HG03457 (cell line): Measurements from ENCODE around the gene PIP5K1C.
"Not testable (repeated sequence)": the region's sequence is repeated elsewhere in the genome, so short reads cannot be mapped to it uniquely, and the experiment has no call there.

Source experiments
- ATAC-seq: cut with Tn5 transposase; IDR thresholded peaks from one replicate; pipeline ENCODE4 v1.9.1; 2021; ENCODE audit warnings: moderate number of reproducible peaks; ENCODE audit not compliant: unreplicated experiment

Gene PIP5K1C

GRCh38 chr19:3661284-3662238 lies 38.7 kb downstream of the PIP5K1C start:
- ATAC-seq, result no peak

DNA sequence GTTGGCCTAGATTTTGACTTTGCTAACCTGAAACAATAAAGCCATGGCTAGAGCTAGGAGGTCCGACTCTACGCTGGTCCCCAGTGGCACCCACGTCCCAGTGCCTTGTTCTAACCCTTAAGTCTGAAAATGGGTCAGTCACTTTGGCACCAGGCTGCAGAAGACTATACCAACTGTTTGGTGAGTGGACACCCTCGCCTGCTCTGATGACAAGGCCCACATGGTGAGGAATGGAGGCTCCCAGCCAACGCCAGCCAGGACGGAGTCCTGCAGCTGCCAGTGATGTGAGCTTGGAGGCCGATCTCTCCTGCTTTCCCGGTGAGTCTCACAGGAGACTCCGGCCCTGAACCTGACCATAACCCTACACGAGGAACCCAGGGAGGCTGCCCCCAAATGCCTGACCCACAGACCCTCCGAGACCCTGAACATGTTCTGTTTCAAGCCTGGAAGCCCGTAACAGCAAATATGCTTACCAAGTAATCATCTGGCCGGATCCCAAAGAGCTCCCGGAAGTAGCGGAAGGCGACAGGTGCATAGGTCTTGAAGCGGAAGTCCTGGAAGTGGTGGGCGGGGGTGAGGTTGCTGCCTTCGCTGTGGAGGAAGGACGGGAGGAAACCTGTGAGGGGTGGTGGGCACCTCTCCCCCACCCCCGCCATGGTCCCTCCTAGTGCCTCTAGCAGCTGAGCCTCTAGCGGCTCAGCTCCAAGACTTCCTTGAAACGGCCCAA lies 39.6 kb downstream of the PIP5K1C start:
- ATAC-seq, result no peak

- no peak for ATAC-seq
These were observed 40.5 kb downstream of the PIP5K1C start for GRCh38 chr19:3659746-3660112.

DNA sequence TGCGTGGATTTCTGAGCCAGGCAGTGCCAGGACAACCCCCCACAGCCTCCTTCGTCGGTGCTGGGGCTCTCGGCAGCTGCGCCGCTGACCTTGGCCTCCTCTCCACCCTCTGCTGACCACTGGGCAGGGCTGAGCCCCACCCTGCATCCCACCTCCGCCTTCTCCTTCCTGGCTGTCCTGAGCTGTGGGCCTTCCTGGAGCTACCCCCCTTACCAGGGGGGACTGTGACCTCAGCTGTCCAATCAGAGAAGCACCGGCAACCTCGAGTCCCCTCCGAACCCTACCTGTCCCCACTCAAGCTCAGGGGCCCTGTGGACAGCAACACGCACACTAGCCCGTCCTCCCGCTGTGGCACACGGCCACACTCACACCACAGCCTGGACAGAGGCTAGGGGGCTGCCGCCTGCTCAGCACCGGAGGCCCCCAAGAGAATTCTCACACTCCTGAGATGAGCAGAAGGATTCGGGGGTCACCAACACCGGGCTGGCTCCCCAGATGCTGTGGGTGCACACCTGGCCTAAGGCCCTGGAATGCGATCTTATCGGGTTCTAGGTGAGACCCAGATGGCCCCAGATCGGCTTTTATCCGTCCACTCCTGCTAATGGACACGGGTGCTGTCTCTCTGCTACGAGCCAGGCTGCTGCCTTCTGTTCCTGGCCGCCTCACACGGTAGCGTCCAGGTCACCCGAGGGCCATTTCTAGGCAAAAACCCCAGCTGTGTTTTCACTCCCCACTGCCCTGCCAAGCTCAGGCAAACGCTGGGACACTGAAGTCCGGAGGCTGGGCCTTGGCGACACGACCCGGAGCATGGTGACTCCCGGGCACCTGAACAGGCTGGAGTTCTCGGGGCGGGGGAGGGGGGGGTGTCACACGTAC lies 41.2 kb downstream of the PIP5K1C start:
- ATAC-seq, result no peak

- no peak for ATAC-seq
These were observed 42.0 kb downstream of the PIP5K1C start for GRCh38 chr19:3658004-3658869.

GRCh38 chr19:3657395-3657769 lies 42.9 kb downstream of the PIP5K1C start:
- ATAC-seq, result no peak

GRCh38 chr19:3656747-3657394 lies 43.4 kb downstream of the PIP5K1C start:
- ATAC-seq, result no peak

GRCh38 chr19:3656073-3656746 lies 44.1 kb downstream of the PIP5K1C start:
- ATAC-seq, result no peak

GRCh38 chr19:3655402-3656072 lies 44.7 kb downstream of the PIP5K1C start:
- no peak for ATAC-seq

DNA sequence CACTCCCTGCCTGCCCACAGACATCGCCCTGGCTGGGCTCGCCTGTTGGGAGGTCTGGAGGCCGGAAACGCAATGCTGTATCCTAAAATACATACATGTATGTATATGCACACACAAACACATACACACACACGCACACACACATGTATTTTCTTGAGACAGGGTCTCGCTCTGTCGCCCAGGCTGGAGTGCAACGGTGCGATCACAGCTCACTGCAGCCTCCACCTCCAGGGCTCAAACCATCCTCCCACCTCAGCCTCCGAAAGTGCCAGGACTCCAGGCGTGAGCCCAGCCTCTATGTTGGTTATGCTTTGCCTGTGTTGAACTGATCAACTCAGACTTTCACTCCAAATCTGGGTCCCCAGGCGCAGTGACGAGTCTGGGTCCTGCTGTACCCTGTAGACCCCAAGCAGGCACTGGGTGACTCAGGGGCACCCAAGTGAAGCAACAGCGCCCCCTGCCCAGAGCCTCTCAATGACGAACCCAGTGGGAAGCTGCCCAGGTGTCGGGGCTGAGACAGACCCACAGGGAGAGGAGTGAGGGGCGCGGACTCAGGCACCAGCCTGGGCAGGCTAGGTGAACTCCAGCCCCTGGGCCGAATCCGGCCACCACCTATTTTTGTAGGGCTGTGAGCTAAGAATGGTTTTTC lies 46.3 kb downstream of the PIP5K1C start:
- ATAC-seq, result no peak

DNA sequence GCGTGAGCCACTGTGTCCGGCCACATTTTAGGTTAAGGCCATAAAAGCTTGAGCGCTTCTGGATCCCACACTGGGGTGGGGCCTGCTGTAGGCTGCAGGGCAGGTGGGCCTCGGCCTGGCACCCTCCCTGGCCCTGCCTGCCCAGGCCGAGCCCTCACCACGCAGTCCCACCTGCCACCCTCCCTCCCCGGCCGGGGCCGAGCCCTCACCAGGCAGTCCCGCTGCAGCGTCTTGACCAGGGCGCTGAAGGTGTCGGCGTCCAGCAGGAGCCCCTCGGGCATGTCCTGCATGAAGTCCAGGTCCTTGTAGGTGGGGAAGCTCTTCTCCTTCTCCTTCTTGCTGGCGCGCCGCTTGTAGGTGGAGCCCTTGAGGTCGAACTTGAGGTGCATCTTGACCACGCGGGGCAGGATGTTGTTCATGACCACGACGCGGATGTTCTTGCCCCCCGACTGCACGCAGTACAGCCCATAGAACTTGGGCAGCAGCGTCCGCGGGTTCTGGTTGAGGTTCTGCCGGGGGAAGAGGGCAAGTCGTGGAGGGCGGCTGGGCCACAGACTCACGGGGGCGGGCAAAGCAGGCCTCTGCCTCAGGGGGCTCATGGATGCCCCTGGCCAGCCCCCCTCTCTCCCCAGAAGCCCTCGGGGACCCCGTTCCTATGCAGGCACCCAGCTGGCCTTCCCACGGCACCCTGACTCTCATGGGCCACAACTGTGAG lies 47.0 kb downstream of the PIP5K1C start:
- no peak for ATAC-seq

DNA sequence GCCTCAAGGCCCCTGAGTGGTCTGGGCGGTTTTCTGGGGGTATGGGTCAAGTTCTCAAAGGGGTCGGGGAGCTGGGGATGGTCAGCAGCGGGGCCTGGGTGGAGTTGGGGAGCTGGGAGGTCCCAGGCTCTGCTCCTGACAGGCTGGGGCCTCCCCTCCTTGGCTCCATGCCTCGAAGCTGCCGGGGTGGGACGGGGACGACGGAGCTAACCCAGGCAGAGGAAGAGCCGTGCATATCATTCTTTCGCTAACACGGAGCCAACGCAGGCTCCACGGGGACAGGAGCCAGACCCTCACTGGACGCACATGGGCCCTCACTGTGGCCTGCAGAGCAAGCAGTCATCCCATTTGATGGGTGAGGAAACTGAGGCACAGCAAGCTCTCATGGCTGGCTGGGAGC lies 47.8 kb downstream of the PIP5K1C start:
- ATAC-seq, result no peak

- ATAC-seq, result no peak
These were observed 48.6 kb downstream of the PIP5K1C start for GRCh38 chr19:3651684-3652083.

DNA sequence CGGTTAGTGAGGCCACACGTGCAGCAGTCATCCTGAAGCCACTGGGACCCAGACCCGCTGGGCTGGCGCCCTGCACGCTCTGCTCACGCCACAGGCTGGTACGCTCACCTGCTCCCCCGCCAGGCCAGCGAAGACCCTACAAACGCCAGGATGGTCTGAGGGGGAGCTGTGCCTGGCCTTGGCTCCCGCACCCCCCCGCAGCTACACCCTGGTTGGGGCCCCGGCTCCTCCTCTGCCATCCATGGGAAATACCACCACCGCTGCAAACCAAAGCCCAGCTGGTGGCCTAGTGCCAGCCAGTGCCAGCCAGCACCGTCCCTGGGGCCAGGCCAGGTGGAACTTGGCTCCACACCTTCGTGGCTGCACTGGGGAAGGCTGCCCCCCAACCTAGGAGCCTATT lies 50.4 kb downstream of the PIP5K1C start:
- no peak for ATAC-seq

DNA sequence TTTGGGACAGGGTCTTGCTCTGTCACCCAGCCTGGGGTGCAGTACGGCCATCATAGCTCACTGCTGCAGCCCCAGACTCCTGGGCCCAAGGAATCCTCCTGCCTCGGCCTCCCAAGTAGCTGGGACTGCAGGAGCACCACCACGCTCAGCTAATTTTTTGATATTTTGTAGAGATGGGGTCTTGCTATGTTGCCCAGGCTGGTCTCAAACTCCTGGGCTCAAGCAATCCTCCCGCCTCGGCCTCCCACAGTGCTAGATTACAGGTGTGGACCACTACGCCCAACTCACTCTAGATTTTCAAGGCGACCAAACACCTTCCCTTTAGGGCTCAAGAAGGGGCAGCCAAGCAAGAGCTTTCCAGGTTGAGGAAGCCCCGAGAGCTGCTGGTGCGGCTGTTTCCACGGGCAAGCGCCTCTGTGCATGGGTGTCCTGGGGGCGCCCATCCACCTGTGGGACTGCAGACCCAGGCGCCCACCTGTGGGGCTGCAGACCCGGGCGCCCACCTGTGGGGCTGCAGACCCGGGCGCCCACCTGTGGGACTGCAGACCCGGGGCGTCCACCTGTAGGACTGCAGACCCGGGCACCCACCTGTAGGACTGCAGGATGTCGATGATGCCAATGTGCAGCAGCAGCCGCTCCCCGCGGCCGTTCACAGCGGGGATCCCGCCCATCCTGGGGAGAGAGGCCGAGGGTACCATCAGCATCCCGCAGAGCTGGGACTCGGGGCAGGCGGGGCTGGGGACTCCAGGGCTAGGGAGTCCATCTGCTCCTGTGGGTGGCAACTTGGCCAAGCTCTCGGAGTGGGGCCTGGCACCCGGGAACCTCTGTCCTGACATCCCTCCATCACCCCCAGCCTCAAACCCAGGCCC lies 52.0 kb downstream of the PIP5K1C start:
- no peak for ATAC-seq

DNA sequence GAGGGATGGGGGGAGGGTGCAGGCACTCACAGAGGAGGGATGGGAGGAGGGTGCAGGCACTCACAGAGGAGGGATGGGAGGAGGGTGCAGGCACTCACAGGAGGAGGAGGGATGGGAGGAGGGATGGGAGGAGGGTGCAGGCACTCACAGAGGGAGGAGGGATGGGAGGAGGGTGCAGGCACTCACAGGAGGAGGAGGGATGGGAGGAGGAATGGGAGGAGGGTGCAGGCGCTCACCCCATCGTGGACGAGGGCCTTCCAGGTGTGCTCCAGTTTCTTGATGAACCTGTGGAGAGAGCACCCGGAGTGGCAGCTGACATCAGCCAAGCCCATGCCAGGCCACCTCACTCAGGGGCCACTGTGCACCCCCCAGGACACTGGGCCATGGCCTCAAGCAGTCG lies 53.2 kb downstream of the PIP5K1C start:
- ATAC-seq, result not testable (repeated sequence)
